ENCODE measurements around the gene CARM1. TPM values are rescaled to one million over a fixed set of nuclear protein-coding genes. Genes with fewer than 3 reads are reported as not detected.

Gene CARM1
- polyA plus RNA-seq, 3 donors = 37.2 to 46.1 (median 37.6) TPM

- DNase-seq (ENCODE audit: low read depth in 3 of 3, low spot score in 2 of 3) = no peak
Measured at GRCh38 chr19:10899151-10899653, 27.8 kb downstream of the CARM1 start.

DNA sequence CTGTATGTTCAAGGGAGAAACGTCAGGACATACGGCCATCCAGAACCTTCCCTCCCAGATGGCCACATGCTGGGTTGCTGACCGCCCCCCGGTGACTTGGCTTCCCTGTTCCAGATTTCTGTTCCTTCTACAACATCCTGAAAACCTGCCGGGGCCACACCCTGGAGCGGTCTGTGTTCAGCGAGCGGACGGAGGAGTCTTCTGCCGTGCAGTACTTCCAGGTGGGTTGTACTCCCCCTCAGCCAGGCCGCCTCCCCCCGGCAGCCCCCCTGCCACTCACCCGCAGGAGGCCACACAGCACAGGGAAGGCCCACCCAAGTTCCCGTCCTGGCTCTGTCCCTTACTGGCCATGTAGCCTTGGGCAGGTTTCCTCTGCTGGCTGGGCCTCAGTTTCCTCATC is 36.6 kb downstream of the CARM1 start:
- no peak for DNase-seq (ENCODE audit: low read depth in 3 of 3, low spot score in 2 of 3)

DNA sequence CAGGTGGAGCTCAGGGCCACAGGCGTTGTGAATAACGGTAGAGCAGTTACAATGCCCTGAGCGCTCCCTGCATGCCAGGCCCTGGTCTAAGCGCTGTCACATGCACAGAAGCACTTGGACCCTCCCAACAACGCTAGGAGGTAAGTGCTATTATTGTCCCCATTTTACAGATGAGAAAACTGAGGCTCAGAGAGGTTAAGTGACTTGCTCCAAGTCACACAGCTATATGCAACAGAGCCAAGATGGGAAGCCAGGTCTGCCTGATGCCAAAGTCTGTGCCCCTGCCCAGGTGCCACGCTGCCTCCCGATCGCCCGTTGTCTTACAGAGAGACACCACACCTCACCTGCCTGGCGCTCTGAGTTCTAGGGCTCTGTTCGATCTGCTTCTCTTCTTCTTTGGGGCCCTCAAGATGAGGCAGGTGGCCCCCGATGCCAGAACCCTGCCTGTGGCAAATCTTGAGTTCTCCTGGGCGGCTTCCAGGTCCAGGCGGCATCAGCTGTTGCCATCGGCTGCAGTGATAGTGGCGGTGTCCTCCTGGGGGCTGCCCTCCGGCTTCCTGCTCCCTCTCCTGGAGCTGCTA is 37.1 kb downstream of the CARM1 start:
- no peak for DNase-seq (ENCODE audit: low read depth in 3 of 3, low spot score in 2 of 3)

DNA sequence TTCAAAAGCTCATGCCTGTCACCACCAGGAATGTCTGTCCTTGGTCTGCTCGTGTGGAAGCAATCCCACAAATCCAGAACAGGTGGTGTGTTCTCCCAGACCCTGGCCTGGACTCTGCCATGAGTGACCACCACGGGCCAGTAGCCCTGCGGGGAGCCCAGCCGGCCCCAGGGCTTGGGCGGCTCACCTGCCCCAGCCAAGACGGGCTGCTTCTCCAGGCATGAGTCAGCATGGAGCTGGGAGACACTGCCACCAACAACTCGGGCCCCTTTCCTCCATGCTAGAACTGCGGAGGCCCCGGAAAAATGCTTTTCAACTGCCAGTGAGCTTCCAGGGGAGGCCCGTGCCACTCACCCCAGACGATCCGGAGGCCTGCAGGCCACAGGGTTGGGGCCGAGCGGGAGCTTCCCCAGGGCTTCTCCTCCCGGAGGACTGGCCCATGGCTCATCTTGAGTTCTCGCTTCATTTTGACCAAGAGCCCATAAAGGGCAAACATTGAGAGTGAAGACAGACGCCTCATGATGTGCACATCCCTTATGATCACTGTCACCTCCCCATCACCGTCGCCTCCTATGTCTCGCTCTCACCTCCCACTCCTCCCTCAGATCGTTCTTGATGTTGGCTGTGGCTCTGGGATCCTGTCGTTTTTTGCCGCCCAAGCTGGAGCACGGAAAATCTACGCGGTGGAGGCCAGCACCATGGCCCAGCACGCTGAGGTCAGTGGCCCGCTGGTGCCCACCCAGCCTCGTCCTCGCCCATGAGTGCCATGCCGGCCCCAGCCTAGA is 40.4 kb downstream of the CARM1 start:
- DNase-seq (ENCODE audit: low read depth in 3 of 3, low spot score in 2 of 3) = no peak

DNA sequence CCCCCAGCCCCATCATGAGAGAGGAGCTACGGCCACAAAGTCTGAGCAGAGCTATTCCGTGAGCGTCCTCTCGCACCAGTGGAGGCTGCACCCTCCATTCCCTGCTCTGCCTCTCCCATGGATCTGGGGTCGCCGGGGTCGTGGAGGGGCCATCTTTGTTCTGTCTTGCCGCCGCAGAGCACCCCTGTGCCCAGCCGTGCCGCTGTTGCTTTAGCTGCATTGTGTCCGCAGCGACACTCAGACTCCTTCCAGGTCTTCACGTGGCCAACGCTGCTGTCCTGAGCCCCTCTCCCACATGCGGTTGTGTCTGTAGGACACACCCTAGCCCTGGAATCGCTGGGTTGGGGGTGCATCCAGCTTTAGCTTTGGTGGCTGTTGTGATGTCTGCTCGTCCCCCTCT is 41.3 kb downstream of the CARM1 start:
- DNase-seq (ENCODE audit: low read depth in 3 of 3, low spot score in 2 of 3) = no peak

DNA sequence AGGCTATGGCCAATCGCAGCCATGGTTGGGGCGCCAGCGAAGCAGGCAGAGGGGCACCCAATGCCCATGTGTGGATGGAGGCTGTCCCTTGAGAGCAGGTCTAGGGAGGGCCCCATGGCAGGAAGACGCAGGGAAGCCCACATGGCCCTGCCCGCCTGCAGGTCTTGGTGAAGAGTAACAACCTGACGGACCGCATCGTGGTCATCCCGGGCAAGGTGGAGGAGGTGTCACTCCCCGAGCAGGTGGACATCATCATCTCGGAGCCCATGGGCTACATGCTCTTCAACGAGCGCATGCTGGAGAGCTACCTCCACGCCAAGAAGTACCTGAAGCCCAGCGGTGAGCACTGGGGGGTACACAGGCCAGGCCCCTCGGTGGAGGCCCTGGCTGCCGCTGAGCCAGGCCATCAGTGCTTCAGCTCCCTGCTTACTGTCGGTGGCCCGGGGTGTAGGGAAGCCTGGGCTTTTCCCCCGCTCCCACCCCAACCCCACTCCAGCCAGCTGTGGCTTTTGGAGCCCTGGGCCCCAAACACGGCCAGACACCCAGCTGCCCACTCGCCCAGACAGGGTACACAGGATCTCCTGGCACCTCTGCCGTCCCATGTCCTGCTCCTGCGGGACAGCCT is 42.5 kb downstream of the CARM1 start:
- no peak for DNase-seq (ENCODE audit: low read depth in 3 of 3, low spot score in 2 of 3)

DNA sequence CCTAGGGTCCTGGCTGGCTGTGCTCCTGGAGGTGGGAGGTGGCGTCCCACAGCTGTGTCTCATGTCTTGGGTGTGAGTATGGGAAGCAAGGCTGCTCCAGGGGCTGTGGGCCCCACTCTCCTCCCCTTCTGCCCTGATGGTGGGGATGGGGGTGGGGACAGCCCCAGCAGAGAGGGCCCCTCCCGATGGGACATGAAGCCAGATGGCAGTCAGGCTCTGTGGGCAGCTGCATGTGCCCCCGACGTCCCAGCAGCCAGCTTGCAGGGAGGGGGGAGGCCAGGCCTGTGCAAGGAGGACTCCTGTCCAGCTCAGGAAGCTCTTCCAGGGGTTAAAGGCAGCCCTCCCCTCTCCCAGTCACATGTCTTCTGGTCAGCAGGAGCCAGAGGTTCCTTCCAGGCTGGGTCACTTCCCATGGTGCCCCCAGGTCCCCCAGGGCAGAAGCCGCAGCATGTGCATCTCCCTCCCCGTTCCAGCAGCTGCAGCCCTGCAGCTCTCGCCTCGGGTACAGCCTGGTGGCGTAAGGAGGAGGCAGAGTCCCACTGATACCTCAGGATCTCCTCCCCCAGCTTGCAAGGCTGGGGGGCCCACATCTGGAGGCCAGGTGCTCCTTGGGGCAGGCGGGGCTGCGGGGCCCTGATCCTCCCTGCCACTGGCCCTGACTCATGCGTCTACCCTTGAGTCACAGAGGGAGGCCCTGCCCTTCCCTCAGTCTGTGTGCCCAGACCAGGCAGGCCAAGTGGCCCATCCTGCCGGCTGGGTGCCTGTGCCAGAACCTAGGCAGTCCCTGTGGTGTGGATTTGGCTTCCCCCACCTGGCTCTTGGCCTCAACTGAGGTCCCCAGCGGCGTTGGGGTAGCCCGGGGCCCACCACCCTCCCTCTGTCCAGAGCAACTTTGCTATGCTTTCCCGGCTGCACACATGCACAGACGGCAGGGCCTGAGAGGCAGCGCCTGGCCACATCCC is 44.1 kb downstream of the CARM1 start:
- no peak for DNase-seq (ENCODE audit: low read depth in 3 of 3, low spot score in 2 of 3)

- DNase-seq (ENCODE audit: low read depth in 3 of 3, low spot score in 2 of 3) = no peak
Measured at GRCh38 chr19:10916602-10917001, 45.2 kb downstream of the CARM1 start.

- no peak for DNase-seq (ENCODE audit: low read depth in 3 of 3, low spot score in 2 of 3)
Measured at GRCh38 chr19:10918359-10918758, 47.0 kb downstream of the CARM1 start.

DNA sequence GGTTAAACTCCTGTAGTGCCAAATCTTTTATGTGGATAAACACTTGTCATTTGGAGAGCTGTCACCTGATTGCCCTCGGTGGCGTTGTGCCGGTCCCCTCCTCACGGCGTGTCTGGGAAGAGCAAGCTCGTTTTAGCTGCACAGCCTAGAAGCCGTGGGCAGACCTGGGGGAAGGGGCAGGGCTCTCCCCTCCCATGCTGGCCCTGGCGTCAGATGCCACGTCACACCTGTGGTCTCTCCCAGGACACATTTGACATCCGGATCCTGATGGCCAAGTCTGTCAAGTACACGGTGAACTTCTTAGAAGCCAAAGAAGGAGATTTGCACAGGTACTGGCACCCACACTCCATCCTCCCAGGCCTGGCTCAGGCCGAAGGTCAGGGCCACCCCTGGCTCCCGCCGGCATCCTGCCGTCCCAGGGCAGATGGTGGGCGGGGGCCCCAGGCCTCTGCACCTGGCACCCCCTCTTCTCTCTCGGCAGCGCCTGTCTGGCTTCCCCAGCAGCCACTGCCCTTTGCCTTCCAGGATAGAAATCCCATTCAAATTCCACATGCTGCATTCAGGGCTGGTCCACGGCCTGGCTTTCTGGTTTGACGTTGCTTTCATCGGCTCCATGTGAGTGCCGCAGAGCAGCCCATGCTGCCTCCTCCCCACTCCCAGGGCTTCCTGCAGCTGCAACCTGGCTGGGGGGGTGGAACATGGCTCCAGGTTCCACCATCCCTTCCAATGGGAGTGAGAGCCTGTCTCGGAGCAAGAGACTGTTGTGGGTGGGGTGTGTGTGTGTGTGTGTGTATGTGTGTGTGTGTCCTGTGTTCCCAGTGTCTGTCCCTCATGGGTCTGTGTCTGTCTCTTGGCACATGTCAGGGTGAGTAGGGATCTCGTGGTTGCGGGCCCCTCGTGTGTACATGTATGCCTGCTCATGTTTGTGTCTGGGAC is 48.3 kb downstream of the CARM1 start:
- no peak for DNase-seq (ENCODE audit: low read depth in 3 of 3, low spot score in 2 of 3)

DNA sequence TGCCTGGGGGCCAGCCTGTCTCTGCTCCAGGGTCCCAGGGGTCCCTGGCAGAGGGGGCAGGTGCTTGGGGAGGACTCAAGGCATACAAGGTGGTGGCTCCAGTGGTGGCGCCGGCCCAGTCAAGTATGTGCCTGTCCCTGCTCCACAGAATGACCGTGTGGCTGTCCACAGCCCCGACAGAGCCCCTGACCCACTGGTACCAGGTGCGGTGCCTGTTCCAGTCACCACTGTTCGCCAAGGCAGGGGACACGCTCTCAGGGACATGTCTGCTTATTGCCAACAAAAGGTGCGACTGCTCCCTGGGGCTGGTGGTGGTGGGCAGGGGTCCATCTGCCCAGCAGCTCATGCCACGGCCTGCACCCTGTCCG is 48.9 kb downstream of the CARM1 start:
- no peak for DNase-seq (ENCODE audit: low read depth in 3 of 3, low spot score in 2 of 3)

GRCh38 chr19:10920781-10921180 is 49.4 kb downstream of the CARM1 start:
- no peak for DNase-seq (ENCODE audit: low read depth in 3 of 3, low spot score in 2 of 3)

- DNase-seq (ENCODE audit: low read depth in 3 of 3, low spot score in 2 of 3) = no peak
Measured at GRCh38 chr19:10921199-10921909, 50.0 kb downstream of the CARM1 start.

DNA sequence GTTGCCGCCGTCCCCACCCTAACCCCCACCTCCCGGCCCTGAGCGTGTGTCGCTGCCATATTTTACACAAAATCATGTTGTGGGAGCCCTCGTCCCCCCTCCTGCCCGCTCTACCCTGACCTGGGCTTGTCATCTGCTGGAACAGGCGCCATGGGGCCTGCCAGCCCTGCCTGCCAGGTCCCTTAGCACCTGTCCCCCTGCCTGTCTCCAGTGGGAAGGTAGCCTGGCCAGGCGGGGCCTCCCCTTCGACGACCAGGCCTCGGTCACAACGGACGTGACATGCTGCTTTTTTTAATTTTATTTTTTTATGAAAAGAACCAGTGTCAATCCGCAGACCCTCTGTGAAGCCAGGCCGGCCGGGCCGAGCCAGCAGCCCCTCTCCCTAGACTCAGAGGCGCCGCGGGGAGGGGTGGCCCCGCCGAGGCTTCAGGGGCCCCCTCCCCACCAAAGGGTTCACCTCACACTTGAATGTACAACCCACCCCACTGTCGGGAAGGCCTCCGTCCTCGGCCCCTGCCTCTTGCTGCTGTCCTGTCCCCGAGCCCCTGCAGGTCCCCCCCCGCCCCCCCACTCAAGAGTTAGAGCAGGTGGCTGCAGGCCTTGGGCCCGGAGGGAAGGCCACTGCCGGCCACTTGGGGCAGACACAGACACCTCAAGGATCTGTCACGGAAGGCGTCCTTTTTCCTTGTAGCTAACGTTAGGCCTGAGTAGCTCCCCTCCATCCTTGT is 50.7 kb downstream of the CARM1 start:
- no peak for DNase-seq (ENCODE audit: low read depth in 3 of 3, low spot score in 2 of 3)

- DNase-seq (ENCODE audit: low read depth in 3 of 3, low spot score in 2 of 3) = no peak
Measured at GRCh38 chr19:10922638-10923014, 51.3 kb downstream of the CARM1 start.

GRCh38 chr19:10923260-10924112 is 52.1 kb downstream of the CARM1 start:
- no peak for DNase-seq (ENCODE audit: low read depth in 3 of 3, low spot score in 2 of 3)

GRCh38 chr19:10924597-10924996 is 53.2 kb downstream of the CARM1 start:
- DNase-seq (ENCODE audit: low read depth in 3 of 3, low spot score in 2 of 3) = no peak

Data from right renal cortex interstitium (tissue), 3 donors.